ENCODE data around the gene HAUS7.
A peak's percentile ranks its signal among the peaks of the same experiment; 100 is the strongest.

Gene HAUS7

DNA sequence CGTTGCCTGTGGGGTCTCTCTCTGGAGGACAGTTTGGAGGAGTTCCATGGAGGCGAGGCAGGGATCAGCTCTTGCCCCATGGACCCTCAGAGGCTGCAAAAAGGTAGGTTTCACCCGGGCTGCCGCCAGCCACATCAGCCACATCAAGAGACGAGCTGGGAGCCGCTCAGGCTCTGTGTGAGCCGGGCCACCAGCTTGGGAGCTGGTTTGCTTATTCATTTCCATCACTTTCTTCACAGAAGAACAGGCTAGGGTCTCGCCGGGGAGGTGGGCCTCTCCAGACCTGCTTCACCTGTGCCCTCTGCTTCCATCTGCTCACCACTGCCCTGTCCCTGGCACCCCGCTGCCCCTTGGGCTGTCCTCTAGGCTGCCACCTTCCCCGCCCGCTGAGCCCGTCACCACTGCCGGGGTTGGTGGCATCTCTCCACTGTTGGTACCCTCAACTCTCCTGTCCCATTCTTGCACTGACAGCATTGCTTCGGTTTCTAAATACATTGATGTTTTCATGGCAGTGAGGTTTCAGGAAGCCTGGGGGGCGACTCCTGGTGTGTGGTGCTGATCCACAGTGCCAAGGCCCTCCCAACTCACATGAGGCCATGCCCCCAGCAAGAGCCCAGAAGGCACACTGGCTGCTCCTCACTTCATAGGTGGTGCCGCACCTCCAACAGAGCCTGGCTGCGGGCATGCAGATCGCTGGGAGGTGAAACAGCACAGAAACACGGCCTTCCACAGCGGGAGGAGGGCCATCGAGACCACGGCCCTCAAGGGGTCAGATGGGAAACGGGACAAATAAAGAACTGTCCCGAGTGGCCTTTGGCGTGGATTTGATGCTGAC lies 20.0 kb downstream of the HAUS7 start:
- no peak for DNase-seq

DNA sequence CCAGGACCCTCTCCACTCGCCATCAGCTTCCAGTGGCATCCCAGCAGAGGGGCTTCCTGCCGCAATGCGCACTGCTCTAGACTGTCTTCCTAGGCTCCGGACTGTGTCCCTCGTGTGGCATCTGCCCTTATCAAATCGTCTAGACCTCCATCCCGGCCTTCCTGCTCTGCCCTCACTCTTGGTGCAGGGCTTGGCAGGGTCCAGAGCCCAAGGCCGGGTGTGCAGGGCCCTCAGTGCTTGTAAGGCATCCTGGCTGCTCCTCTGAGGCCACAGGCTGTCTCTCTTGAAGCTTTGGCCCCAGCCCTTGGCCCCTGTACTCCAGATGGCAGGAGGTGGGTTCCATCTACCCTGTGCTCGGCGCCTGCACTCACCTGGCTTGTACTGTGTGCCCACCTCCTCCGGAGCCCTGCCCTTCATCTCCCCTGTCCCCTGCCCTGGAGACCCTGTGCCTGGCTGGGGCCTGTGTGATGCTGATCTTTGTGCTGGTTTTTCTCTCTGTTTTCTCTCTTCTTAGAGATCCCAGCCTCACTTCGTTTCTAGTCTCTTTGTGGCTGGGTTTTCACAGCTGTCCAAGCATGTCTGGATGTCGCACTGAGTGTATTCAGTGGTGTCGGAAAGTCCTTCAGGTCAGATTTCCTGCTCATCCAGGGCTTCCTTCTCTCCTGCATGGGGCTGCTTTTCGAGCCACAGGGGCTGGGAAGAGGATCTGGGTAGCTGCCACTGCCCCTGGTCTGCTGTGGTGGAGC lies 20.8 kb downstream of the HAUS7 start:
- no peak for DNase-seq

DNA sequence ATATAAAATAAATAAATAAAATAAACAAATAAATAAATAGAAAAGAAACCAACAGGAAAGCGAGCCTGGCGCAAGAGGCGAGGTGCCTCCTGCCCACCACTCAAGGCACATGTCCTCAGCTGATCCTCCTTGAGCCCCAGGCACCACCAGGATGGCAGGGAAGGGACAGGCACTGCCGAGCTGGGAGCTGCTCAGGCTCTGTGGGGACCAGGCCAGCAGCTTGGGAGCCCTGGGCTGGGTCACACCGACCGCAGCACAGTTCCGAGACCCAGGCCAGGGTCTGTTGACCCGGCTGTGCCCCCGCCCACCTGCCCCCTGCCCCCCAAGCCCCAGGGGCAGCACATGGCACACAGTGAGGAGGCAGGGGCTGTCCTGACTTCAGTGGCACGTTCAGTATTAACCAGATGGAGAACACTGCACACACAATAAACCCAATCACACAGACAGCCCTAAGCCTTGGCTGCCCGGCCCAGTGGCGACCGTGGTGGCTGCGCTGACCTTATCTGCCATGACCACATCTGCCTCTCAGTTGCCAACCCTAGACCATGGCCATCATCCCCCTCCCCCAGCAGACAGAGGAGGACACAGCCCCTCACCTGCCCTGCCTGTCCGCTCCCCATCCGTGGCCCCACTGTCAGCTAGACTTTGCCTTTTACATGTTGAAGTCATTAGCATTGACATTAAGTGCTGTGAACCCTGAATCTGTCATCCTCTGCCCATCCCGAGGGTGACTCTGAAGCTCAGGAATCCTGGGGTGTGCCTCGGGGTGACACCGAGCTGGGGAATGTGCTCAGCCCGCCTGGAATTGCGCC lies 21.6 kb downstream of the HAUS7 start:
- no peak for DNase-seq

DNA sequence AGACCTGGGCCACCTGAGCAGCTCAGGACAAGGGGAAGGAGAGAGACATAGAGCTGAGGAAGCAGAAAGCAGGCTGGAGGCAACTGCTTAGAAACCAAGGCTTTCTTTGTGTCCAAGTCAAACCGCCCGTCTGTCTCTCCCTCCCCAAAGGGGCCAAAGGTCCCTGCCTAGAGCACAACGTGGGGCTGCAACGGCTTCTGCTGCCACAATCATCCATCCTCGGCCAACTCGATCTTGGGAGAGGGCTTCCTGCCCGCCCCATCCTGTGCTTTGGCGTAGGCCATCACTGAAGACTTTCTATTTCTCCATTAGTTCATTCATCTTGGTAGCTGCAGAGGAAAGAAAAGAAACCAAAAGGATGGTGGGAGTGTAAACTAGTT lies 22.8 kb downstream of the HAUS7 start:
- DNase-seq, result no peak

DNA sequence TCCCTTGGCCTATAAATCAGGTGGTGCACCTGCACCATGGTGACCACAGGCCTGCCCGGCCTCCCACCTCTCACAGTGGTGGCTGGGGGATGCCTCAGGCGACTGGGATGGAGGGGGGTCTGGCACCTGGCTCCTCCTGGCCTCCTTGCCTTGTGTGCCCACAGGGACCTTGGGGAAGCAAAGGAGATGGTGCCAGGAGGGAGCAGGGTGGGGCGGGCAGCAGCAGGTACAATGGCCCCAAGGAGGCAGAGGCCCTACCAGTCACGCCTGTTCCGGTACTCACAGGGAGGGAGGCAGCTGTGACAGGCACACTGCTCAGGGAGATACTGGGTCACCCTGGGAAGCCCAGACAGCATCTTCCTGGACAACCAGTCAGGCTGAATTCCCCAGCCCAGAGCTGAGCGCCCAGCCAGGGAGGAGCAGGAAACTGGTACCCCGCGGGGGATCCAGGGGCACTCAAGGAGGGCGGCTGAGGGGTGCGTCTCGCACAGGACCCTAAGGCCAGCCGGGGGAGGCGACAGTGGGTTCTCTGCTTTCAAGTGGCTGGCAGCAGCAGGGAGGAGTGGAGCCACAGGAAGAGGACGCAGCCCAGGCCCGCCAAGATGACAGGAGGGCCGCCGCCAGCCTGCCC lies 23.3 kb downstream of the HAUS7 start:
- no peak for DNase-seq

DNA sequence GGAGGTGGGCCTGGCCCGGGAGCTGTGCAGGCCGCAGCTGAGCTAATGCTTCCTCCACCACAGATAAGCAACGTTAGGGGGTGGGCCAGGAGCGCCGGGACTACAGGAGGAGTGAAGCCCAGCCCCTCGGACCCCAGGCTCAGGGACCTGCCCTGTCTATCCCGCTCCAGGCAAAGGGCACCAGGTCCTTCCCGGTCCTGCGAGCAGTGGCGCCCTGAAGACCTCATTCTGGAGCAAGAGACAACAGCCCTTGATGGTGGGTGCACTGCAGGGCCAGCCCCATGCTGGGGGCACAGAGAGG lies 23.8 kb downstream of the HAUS7 start:
- DNase-seq, result no peak

DNA sequence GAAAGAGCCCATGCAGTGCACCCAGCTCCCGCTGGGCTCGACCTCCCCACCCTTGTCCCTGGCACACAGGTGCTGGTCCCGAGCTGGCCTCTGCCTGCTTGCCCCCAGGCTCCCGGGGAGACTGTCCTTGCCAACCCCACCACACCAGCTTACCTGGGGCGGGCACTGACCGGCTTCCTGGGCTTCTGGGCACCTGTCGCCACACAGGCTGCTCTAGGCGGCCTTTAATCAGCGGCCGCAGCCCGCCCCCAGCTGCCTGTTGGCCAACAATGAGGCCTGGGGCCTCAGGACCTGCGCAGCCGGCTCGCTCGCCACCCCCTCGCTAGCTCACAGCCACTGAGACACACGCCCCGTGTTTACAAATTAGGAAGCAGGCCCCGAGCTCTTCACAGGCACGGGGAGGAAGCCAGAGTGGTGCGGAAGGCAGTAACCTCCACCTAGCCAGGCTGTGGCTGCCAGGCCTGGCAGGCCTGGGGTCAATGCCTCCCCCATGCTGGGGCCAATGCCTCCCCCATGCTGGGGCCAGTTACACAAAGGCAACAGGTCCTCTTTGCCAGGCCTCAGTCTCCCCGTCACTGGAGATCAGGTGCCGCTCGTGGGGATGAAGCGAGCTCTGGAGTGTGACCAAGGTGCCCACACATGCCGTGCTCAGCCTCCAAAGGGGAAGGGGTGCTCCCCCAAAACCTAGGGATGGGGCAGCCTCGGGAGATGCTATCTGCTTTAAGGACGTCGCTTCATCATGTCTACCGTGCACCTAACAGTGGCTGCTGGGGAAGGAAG lies 24.3 kb downstream of the HAUS7 start, which contains the start of gene TREX2:
TREX2 (minus strand) TSS at position 201 of the 780 bp plus-strand sequence. CDS start 626 bp downstream, outside the sequence.
- no peak for DNase-seq

DNA sequence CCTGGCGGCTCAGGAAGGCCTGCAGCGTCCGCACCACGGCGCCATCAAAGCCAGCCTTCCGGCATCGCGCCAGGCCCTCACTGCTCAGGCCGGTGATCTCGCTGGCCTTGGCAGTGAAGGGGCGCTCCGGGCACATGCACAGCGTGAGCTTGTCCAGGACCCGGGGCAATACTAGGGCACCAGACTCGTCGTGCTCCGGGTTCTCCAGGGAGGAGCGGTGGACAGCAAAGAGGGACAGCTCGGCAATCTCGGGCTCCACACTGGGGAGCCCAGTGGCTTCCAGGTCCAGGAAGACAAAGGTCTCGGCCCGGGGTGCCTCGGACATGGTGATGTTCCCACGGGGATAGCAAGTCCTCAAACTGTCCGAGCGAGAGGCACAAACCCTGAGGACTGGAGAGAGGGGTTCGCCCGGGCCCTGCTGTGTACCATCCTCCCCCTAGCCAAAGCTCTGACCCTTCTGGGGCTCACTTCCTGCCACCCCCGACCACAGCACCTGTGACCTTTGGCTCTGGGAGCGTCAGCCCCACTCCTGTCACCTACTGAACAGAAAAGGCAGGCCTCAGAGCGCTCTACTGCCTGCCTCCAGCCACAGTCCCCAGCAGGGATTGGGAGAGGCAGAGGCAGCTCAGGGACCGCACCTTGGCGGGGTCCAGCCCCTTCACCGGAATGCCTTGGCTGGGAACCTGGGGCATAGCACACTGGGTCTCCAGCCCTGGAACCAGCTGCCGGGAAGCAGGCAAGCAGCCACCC lies 25.1 kb downstream of the HAUS7 start:
- no peak for DNase-seq

DNA sequence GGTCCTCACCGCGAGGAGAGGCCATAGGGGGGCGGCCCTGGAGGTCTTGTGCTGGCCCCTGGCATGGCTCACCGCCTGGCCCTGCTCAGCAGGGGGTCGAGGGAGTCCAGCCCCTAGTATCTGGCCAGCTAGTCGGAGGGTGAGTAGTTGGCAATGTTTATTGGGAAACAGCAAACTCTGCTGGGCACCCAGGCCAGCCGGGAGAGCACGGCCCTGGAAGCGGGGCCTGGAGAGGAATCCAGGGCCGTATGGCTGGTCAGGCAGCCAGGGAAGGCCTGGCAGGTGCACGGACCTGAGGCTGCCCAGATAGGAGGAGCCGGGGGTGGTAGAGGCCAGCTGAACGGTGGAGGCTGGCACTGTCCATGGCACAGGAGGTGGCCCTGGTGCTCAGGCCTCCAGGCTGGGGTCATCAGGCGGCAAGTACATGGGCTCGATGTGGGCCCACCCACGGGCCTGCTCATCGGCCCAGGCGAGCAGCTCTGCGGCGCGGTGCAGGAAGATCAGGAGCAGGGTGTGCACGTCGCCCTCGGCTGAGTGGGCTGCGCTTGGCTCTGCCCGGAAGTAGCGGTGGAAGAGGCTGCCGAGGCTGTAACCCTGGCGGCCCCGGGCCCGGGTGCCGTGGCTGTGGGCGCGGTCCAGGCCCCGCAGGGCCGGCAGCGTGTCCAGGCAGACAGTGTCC lies 25.9 kb downstream of the HAUS7 start:
- no peak for DNase-seq

DNA sequence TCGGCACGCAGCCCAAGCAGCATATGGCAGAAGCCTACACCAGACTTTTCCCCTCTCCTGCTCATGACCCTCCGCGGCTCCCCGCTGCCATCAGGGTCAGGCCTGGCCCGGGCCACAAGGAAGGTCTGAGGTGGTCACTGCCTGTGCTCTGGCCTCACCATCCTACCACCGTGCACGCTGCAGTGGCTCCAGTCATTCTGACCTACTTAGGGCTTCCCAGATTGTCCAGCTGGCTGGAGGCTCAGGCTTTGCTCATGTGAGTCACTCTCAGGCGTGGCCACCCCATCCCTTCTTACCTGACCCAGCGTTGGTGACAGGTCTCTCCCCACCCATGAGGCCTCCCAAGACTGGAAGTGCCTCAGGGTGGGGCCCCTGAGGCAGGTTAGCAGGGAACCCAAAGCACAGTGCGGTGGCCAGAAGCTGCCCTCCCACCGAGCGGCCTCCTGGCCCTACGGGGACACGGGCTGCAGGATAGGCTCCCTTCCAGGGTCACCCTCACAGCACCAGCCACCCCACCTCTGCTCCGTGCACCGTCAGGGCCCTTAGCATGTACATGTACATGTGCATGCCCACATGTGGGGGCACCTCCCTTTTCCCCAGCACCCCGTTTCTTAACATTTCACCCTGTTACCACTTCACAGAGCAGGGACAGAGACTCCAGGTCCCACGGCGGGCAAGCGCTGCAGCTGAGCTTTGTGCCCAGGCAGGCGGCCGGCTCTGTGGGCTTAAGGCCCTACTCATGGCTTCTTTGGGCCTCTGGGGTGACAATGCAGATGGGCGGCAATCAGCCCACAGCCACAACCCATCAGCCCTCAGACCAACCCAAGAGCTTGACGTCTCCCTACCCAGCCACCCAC lies 26.7 kb downstream of the HAUS7 start:
- DNase-seq, result no peak

DNA sequence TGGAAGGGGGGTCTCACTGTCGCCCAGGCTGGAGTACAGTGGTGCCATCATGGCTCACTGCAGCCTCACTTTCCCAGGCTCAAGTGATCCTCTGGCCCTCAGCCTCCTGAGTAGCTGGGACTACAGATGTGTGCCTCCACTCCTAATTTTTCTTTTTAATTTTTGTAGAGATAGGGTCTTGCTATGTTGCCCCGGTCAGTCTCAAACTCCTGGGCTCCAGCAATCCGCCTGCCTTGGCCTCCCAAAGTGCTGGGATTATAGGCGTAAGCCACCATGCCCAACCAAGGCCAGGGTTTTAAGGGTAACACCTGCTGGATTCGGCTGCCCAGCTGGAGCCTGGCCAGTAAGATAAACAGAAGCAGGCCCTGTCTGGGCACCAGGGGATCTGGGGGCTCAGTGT lies 27.9 kb downstream of the HAUS7 start:
- DNase-seq, result no peak

DNA sequence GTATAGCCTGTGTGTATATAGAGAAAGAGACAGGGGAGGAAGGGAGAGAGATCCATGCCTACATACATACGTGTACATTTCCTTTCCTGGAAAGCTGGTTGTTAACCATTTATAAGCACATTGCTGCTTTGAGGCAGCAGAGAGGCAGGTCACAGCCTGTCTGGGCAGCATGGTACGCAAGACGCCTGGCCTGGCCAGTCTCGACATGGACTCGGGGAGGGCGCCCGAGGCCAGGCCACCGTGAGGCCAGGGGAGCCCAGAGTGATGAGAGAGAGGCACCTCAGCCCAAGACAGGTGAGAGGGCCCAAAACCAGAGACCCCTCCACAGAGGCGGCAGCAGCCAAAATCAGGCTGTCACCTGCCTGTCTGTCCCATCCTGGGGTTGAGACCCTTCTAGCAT lies 28.4 kb downstream of the HAUS7 start:
- DNase-seq, result no peak

DNA sequence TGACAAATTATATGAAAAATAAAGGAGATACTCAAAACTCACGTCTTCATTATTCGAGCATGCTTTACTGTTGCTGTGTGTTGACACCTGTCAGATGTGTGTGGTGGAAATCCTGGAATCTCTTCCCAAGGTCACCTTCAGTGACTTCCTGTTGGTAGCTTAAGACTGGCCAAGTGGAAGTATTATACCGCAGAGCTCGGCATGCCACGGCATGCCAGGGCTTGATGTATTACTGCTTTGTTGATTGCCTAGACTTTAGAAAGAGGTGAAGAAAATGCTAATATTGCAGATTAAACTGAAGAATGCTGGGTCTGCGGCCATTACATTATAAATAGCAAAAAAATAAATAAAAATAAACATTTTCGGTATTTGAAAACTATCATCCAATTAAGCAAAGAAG lies 29.1 kb downstream of the HAUS7 start:
- DNase-seq, result no peak

DNA sequence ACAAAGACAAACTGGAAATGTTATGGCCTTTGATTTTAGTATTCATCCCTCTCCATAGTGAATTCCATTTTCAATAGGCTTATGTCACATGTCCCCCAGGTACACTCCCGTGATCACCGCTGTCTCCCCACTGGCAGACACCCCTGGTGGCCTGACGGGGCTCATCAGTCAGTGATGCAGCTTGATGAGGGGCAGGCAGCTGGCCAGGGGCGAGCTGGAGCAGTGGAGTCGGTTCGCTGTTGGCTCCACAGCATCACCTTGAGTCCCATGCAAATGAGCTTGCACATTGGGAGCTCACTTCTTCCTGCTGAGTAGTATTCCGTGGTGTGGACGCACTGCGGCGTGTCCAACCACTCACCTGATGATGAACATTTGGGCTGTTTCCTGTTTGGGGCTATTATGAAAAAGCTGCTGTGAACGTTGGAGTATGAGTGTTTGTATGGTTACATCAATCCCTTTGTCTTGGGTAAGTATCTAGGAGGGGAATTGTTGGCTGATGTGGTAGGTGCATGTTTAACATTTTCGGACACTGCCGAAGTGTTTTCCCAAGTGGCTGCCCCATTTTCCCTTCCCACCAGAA lies 29.7 kb downstream of the HAUS7 start:
- DNase-seq, result no peak

DNA sequence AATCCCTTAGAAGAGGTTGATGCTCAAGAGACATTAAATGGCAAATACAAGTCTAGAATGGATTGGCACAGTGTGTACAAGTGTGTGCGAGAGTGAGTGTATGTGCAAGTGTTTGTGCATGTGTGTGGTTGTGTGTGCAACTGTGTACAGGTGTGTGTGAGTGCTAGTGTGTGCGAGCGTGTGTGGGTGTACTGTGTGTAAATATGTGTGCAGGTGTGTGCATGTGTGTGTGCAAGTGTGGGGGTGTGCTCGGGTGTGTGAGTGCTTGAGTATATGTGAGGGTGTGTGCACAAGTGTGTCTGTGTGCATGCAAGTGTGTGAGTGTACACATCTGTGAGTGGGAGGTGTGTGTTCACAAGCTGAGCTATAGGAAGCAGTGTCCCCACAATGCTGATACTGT lies 30.4 kb downstream of the HAUS7 start:
- DNase-seq, result no peak

DNA sequence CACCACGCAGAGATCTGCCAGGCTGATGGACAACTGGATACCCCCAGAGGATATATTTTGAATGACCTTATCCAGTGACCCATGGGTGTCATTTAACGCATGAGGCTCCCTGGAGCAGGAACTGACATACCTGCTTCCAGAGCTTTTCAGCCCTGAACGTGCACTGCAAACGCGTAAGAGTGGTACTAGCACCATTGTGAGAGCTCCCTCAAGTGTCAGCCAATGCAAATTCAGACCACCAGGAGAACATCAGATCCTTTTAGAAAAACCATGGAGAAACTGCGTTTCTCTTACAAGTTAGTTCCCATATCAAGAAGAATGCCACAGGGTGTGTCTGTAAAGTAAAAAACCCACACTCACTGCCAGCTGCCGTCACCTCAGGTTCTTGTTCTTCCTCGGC lies 31.8 kb downstream of the HAUS7 start:
- DNase-seq, result peak in 1 of 2 donors; percentile 0

DNA sequence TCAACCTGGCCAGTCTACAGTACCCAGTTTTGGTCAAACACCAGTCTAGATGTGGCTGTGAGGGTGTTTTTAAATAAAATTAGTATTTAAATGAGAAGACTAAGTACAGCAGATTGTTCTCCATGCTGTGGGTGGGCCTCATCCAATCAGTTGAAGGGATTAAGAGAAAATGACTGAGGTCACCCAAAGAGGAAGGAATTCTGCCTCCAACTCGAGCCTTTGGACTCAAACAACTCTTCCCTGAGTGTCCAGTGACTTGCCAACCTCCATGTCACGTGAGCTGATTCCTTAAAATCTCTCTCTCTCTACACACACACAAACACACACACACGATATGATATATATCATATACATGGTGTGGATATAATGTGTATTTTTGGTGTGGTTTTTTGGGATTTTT lies 34.5 kb downstream of the HAUS7 start:
- DNase-seq, result no peak

DNA sequence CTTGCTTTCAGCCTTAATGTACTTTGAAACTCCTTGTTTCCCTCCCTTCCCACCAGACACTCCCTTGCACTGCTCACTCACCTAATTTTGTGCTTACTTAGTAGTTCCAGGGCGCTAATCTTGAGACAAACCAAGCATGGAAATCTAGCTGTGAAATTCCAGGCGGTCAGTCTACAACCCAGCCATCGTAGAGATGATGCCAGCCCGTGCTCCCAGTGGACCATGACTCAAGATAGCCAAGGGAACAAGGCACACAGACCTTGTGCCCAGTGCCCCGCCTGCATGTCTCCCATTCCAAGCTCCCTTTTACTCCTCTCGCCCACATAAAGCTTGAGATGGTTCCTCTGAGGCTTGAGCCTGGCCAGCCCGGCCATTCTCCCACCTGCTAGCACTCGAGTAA lies 35.6 kb downstream of the HAUS7 start:
- no peak for DNase-seq

DNA sequence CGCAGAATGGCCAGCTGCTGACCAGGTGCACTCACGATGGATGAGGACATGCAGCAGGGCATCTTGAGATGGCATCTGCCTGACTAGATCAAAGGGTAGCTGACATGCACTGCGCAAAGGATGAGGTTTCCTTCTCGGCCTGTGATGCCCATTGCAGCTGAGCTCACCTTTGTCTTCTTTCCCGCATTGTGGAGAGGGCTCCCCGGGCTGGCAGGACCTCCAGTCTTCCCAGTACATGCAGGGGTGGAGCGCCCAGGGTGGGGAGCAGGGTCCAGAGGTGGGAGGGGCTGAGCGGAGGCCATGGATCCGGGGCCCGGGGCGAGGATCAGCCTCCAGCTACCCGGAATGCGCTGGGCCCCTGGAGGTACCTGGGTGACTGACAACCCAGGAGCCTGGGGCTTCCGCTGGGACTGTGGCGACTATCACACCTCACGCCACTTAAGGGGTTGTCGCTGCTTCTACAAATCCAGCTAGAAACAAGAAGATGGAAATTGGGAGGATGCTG lies 36.5 kb downstream of the HAUS7 start:
- no peak for DNase-seq

Data from CD4-positive, alpha-beta T cell treated with Interleukin-4 for 1 hour (primary cell).